ENCODE results near the gene CC2D2A.
"Not testable (repeated sequence)": the region's sequence is repeated elsewhere in the genome, so short reads cannot be mapped to it uniquely, and the experiment has no call there.

The CC2D2A gene

GRCh38 chr4:15605537-15605936, 135.9 kb downstream of the CC2D2A start:
- no peak for DNase-seq (ENCODE audit: low read depth)
- H3K4me3 ChIP-seq (ENCODE audit: low read depth, low read length): no peak overlapping the region
- TF ChIP-seq CTCF (IDR thresholded peaks at IDR 0.05; ENCODE audit: low read depth, low read length, missing control alignments): no peak

- no peak for DNase-seq (ENCODE audit: low read depth)
- no peak for TF ChIP-seq CTCF (IDR thresholded peaks at IDR 0.05; ENCODE audit: low read depth, low read length, missing control alignments)
- H3K4me3 ChIP-seq (ENCODE audit: low read depth, low read length): no peak overlapping the region
These were observed 141.2 kb downstream of the CC2D2A start for GRCh38 chr4:15610855-15611254.

- no peak for DNase-seq (ENCODE audit: low read depth)
- no peak overlapping the region for H3K4me3 ChIP-seq (ENCODE audit: low read depth, low read length)
- TF ChIP-seq CTCF (IDR thresholded peaks at IDR 0.05; ENCODE audit: low read depth, low read length, missing control alignments): no peak
These were observed 142.5 kb downstream of the CC2D2A start for GRCh38 chr4:15612136-15612535.

- not testable (repeated sequence) for DNase-seq (ENCODE audit: low read depth); H3K4me3 ChIP-seq (ENCODE audit: low read depth, low read length)
These were observed 145.2 kb downstream of the CC2D2A start for GRCh38 chr4:15614891-15615290.

GRCh38 chr4:15617407-15617806, 147.7 kb downstream of the CC2D2A start:
- not testable (repeated sequence) for H3K4me3 ChIP-seq (ENCODE audit: low read depth, low read length); DNase-seq (ENCODE audit: low read depth)

GRCh38 chr4:15636818-15637217, 167.1 kb downstream of the CC2D2A start:
- H3K4me3 ChIP-seq (ENCODE audit: low read depth, low read length): no peak overlapping the region
- TF ChIP-seq CTCF (IDR thresholded peaks at IDR 0.05; ENCODE audit: low read depth, low read length, missing control alignments): no peak
- DNase-seq (ENCODE audit: low read depth): no peak

GRCh38 chr4:15638418-15638817, 168.7 kb downstream of the CC2D2A start:
- no peak overlapping the region for H3K4me3 ChIP-seq (ENCODE audit: low read depth, low read length)
- TF ChIP-seq CTCF (IDR thresholded peaks at IDR 0.05; ENCODE audit: low read depth, low read length, missing control alignments): no peak
- no peak for DNase-seq (ENCODE audit: low read depth)

GRCh38 chr4:15648600-15648999, 178.9 kb downstream of the CC2D2A start:
- no peak for DNase-seq (ENCODE audit: low read depth)
- no peak for TF ChIP-seq CTCF (IDR thresholded peaks at IDR 0.05; ENCODE audit: low read depth, low read length, missing control alignments)
- H3K4me3 ChIP-seq (ENCODE audit: low read depth, low read length): no peak overlapping the region

Measured in GM12864 (cell line).